RKO (cell line): ENCODE data around the gene ENAM.
"Not testable (repeated sequence)": the region's sequence is repeated elsewhere in the genome, so short reads cannot be mapped to it uniquely, and the experiment has no call there.

Experiments
- DNase-seq: peaks from one replicate; pipeline ENCODE4 v3.0.0-alpha.2; 2016; ENCODE audit warnings: low spot score

The ENAM gene

DNA sequence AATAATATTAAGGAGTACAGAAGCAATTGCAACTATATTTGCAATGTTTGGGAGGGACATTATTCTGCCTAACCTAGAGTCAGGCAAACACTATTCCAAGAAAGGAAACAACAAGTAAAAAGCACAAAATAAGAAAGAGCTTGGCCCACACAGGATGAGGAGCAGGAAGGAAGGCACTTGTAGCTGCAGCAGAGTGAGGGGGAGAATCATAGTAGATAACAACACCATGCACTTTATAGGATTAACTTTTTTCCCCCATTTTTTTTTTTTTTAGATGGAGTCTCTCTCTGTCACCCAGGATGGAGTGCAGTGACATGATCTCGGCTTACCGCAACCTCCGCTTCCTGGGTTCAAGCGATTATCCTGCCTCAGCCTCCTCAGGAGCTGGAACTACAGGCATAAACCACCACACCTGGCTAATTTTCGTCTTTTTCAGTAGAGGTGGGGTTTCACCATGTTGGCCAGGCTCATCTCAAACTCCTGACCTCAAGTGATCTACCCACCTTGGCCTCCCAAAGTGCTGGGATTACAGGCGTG is 48.1 kb downstream of the ENAM start:
- DNase-seq: no peak

DNA sequence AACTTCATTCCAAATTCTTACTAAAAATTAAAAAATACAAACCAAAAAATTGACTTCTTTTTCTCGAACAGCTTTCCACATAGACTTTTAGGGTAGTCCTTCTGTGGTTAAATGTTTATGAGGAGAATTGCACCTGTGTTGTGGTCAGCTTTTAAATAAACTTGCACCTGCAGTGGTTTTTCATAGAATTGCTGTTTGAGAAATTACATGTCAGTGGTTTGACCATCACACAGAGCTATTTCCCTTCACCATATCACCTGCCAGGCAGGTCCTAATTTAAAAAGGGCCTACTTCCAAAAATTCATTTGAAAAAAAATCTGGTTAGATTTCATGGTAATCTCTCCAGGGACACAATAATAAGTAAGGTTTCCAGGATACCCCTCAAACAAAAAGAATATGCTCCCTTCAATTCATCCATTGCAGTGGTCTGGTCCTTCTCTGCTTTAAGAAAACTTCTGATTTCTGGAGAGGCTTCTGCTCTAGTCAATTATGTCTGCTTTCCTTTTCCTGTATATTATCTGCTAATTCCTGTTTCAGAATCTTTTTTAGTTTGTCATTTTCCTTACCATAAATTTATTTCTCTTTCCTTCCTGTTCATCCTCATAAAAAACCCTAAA is 49.9 kb downstream of the ENAM start:
- DNase-seq: no peak

DNA sequence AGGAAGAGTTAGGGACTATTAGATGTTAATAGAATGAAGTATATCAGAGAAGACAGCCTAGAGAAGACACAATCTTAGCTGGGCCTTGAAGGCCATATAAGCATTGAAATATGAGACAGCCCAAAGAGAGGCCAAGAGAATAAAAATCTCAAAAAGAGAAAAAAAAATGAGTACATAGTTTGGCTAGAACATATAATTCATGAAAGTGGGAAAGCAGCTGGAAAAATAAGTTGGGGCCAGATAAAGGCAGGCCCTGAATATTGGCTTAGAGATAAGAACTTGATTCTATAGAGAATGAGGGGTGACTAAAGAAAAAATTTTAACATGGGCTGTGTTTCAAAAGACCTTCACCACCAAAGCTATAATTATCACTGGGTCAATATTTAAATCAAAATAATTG is 52.4 kb downstream of the ENAM start:
- no peak for DNase-seq

DNA sequence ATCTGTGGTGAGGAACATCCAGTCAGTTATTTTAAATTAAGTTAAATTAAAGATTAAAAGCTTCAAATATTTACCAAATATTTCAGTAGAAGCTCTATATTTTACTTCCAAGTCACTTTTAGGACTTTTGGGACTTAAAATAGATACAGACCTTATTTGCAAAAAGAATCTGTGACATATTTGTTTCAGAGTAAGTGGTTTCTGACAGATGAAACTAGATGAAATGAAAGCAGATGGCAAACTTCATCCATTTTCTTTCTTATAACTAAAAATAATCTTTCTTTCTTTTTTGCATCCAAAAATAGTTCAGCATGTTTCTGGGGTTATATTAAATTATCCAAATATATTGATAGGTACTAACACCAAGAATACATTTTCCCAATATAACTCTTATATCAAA is 53.2 kb downstream of the ENAM start:
- no peak for DNase-seq

DNA sequence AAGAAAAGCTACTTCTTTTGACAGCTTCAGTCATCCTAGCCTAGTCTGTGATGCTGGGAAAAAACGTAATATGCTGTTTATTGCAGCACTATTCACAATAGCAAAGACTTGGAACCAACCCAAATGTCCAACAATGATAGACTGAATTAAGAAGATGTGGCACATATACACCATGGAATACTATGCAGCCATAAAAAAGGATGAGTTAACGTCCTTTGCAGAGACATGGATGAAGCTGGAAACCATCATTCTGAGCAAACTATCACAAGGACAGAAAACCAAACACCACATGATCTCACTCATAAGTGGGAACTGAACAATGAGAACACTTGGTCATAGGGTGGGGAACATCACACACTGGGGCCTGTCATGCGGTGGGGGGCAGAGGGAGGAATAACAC is 53.6 kb downstream of the ENAM start:
- not testable (repeated sequence) for DNase-seq

DNA sequence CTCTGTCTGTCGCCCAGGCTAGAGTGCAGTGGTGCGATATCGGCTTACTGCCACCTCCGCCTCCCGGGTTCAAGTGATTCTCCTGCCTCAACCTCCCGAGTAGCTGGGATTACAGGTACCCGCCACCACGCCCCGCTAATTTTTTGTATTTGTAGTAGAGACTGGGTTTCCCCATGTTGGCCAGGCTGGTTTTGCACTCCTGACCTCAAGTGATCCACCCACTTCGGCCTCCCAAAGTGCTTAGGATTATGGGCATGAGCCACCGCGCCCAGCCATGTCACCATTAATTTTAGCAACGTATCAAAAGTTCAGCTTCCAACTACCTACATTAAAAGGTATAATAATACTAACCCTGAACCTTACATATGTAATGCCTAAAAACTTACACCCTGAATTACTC is 58.8 kb downstream of the ENAM start:
- no peak for DNase-seq

DNA sequence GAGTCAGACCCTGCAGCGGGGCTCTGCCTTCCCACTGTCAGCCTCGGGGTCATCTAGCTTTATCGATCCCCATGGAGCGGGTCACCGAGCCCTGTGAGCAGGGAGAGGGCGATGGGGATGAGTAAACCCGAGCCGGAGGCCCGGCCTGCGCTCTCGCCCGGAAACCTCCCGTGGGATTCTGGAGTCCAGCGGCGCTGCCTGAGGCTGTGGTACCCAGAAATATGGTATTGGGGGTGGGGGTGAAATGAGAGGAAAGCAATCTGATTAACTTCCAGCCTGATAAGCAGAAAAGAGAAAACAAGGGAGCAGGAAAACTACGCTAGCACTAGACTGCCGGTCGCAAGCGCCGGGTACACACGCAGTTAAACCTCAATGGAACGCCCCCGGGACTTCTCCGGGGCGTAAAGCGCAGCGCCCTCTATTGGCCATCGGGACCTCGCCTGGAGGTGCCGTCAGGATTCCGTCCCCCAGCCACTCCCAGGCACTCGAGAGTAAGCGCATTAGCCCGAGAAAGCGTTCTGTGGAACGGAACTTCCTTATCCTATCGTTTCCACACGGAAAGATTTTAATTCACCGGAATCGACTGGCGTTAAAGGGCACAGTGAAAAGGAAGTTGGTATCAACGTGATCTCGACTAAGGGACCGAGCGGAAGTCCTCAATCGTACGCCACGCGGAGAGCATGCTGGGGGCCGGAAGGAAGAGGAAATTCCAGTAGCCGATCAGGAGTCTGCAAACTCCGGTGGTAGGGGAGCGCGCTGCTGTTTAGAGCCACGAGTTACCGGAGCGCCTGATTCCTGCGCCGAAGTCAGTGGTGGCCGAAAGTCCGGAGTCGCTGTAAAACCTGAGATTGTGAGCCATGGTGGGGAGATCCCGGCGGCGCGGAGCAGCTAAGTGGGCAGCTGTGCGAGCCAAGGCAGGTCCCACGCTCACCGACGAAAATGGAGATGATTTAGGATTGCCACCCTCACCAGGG is 59.6 kb downstream of the ENAM start, which contains the start of gene UTP3:
Gene UTP3, plus strand, starts transcription at position 712 of the 974 bp plus-strand sequence. Its CDS starts 146 bp downstream, at position 858.
- DNase-seq: peak; percentile 98

DNA sequence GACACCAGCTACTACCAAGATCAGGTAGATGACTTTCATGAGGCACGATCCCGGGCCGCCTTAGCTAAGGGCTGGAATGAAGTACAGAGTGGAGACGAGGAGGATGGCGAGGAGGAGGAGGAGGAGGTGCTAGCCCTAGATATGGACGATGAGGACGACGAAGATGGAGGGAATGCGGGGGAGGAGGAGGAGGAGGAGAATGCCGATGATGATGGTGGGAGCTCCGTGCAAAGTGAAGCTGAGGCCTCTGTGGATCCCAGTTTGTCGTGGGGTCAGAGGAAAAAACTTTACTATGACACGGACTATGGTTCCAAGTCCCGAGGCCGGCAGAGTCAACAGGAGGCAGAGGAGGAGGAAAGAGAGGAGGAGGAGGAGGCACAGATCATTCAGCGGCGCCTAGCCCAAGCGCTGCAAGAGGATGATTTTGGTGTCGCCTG is 60.3 kb downstream of the ENAM start:
- DNase-seq: peak; percentile 15

DNA sequence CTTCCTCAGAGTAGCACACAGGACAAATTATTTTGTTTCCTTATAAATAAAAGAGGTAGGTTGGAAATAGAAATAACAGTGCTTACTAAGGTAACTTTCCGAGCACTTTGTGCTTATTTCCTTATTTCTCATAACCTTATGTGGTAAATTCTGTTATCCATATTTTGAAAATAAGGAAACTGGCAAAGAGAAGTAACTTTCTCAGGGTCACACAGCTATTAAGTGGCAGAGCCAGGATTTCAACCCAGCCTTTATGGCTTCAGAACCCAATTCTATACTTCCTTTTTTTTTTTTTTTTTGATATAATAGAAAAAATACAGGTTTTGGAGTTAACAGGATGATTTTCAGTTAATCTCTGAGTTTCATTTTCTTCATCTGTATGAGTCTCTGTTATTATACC is 63.1 kb downstream of the ENAM start:
- no peak for DNase-seq

DNA sequence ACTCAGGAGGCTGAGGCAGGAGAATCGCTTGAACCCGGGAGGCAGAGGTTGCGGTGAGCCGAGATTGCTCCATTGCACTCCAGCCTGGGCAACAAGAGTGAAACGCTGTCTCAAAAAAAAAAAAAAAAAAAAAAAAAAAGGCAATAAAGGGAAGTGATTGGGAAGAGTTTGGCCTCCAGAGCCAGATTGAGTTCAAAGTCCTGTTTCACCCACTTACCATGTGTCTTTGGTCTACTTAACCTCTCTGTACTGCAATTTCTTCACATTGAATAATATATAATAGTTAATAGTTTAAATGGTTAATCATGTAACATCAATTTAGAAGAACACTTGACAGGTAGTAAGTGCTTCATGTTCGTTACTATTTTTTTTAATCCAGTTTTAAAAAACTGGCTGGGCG is 66.1 kb downstream of the ENAM start:
- not testable (repeated sequence) for DNase-seq
